ENCODE data around the gene PRRC1. TPM values are rescaled to one million over a fixed set of nuclear protein-coding genes. Genes with fewer than 3 reads are reported as not detected.
"Not testable (repeated sequence)": the region's sequence is repeated elsewhere in the genome, so short reads cannot be mapped to it uniquely, and the experiment has no call there.

Gene PRRC1
- total RNA-seq, 2 donors from 2014 or later = 61.7 to 90.3 TPM

- Mint-ChIP-seq H3K36me3 (ENCODE audit: low read depth) (peaks cover 84% of the 10 kb centered on the region), H3K9me3 (peaks cover 20% of the 10 kb centered on the region), H3K27ac (no peak overlapping the region), H3K4me3 (no peak overlapping the region), H3K4me1 (peaks cover 15% of the 10 kb centered on the region), H3K27me3 (ENCODE audit: insufficient read depth) (no peaks in the 10 kb centered on the region)
- Histone ChIP-seq H3K9ac (ENCODE audit: extremely low read depth, low read length, poor library complexity, severe bottlenecking) (no peak overlapping the region), H3K36me3 (ENCODE audit: control insufficient read depth, insufficient read depth, low read length) (peaks cover 92% of the 10 kb centered on the region), H3K27ac (ENCODE audit: low read depth, low read length) (no peak overlapping the region), H3K4me1 (ENCODE audit: control insufficient read depth, insufficient read depth, low read length) (no peaks in the 10 kb centered on the region), H3K9me3 (ENCODE audit: control insufficient read depth, low read length) (peaks cover 36% of the 10 kb centered on the region), H3K4me3 (ENCODE audit: low read length) (no peak overlapping the region), H3K27me3 (ENCODE audit: control insufficient read depth, insufficient read depth, low read length, poor library complexity, severe bottlenecking) (no peaks in the 10 kb centered on the region)
- no peak for DNase-seq
- WGBS, 2 experiments (ENCODE audit: insufficient coverage in 1 of 2, insufficient read length in 1 of 2) = 100% methylated on average over 2 of the region's 2 CpGs; no CpG with 5 or more reads in 1 of the 2 experiments
- TF ChIP-seq CTCF (conservative IDR thresholded peaks at IDR 0.05) = peak; percentile 70
These were observed 19.2 kb downstream of the PRRC1 start for GRCh38 chr5:127536687-127537086.

GRCh38 chr5:127540553-127540952, 23.1 kb downstream of the PRRC1 start:
- H3K4me1 ChIP-seq (ENCODE audit: control insufficient read depth, insufficient read depth, low read length); H3K27ac Mint-ChIP-seq; H3K27ac ChIP-seq (ENCODE audit: low read depth, low read length); H3K27me3 ChIP-seq (ENCODE audit: control insufficient read depth, insufficient read depth, low read length, poor library complexity, severe bottlenecking); H3K9ac ChIP-seq (ENCODE audit: extremely low read depth, low read length, poor library complexity, severe bottlenecking); H3K4me3 Mint-ChIP-seq; H3K27me3 Mint-ChIP-seq (ENCODE audit: insufficient read depth); H3K4me3 ChIP-seq (ENCODE audit: low read length); H3K4me1 Mint-ChIP-seq; DNase-seq: not testable (repeated sequence)
- Mint-ChIP-seq H3K9me3 (peaks cover 35% of the 10 kb centered on the region), H3K36me3 (ENCODE audit: low read depth) (peaks cover 78% of the 10 kb centered on the region)
- peaks cover 42% of the 10 kb centered on the region for H3K9me3 ChIP-seq (ENCODE audit: control insufficient read depth, low read length)
- 99 to 100% methylated on average over 2 to 3 of the region's 3 CpGs for WGBS, 2 experiments (ENCODE audit: insufficient coverage in 1 of 2, insufficient read length in 1 of 2)
- peaks cover 55% of the 10 kb centered on the region for H3K36me3 ChIP-seq (ENCODE audit: control insufficient read depth, insufficient read depth, low read length)

- Mint-ChIP-seq H3K36me3 (ENCODE audit: low read depth) (peaks cover 74% of the 10 kb centered on the region), H3K9me3 (peaks cover 31% of the 10 kb centered on the region)
- not testable (repeated sequence) for H3K4me1 ChIP-seq (ENCODE audit: control insufficient read depth, insufficient read depth, low read length); H3K27ac ChIP-seq (ENCODE audit: low read depth, low read length); H3K27ac Mint-ChIP-seq; H3K27me3 ChIP-seq (ENCODE audit: control insufficient read depth, insufficient read depth, low read length, poor library complexity, severe bottlenecking); H3K27me3 Mint-ChIP-seq (ENCODE audit: insufficient read depth); H3K4me3 ChIP-seq (ENCODE audit: low read length); DNase-seq; H3K9ac ChIP-seq (ENCODE audit: extremely low read depth, low read length, poor library complexity, severe bottlenecking); H3K4me1 Mint-ChIP-seq; H3K4me3 Mint-ChIP-seq
- Histone ChIP-seq H3K36me3 (ENCODE audit: control insufficient read depth, insufficient read depth, low read length) (peaks cover 56% of the 10 kb centered on the region), H3K9me3 (ENCODE audit: control insufficient read depth, low read length) (peaks cover 15% of the 10 kb centered on the region)
- WGBS, 2 experiments (ENCODE audit: insufficient coverage in 1 of 2, insufficient read length in 1 of 2) = no CpG with 5 or more reads among the region's 1 CpG
These were observed 27.8 kb downstream of the PRRC1 start for GRCh38 chr5:127545249-127545648.

- no peaks in the 10 kb centered on the region for H3K4me1 Mint-ChIP-seq
- peaks cover 83% of the 10 kb centered on the region for H3K36me3 ChIP-seq (ENCODE audit: control insufficient read depth, insufficient read depth, low read length)
- WGBS, 2 experiments (ENCODE audit: insufficient coverage in 1 of 2, insufficient read length in 1 of 2) = 100% methylated on average over 2 of the region's 2 CpGs; no CpG with 5 or more reads in 1 of the 2 experiments
- peaks cover 12% of the 10 kb centered on the region for H3K9me3 Mint-ChIP-seq
- no peak overlapping the region for H3K9ac ChIP-seq (ENCODE audit: extremely low read depth, low read length, poor library complexity, severe bottlenecking)
- H3K4me1 ChIP-seq (ENCODE audit: control insufficient read depth, insufficient read depth, low read length) = no peaks in the 10 kb centered on the region
- no peak overlapping the region for H3K27ac Mint-ChIP-seq
- TF ChIP-seq CTCF (conservative IDR thresholded peaks at IDR 0.05) = no peak
- no peak overlapping the region for H3K4me3 Mint-ChIP-seq
- DNase-seq = no peak
- H3K36me3 Mint-ChIP-seq (ENCODE audit: low read depth) = peaks cover 63% of the 10 kb centered on the region
- no peaks in the 10 kb centered on the region for H3K27me3 Mint-ChIP-seq (ENCODE audit: insufficient read depth)
- H3K27ac ChIP-seq (ENCODE audit: low read depth, low read length) = no peak overlapping the region
- H3K9me3 ChIP-seq (ENCODE audit: control insufficient read depth, low read length) = peaks cover 3% of the 10 kb centered on the region
- H3K27me3 ChIP-seq (ENCODE audit: control insufficient read depth, insufficient read depth, low read length, poor library complexity, severe bottlenecking) = no peaks in the 10 kb centered on the region
- H3K4me3 ChIP-seq (ENCODE audit: low read length) = no peak overlapping the region
These were observed 32.1 kb downstream of the PRRC1 start for GRCh38 chr5:127549551-127549950.
